ENCODE data around the gene SMIM7. TPM values are rescaled to one million over a fixed set of nuclear protein-coding genes. Genes with fewer than 3 reads are reported as not detected.

SMIM7 gene
- total RNA-seq (2021; ENCODE audit: unreplicated experiment) = 66.4 TPM
- polyA plus RNA-seq (2012) = 47.2 and 55.7 TPM in 2 replicates
- Bru-seq, nascent RNA = percentile 95 among the genes with signal in this experiment
- percentile 98 among the genes with signal in this experiment for BruChase-seq, experiment 1, labeled RNA remaining after a 6-hour chase
- percentile 98 among the genes with signal in this experiment for BruChase-seq, experiment 2, labeled RNA remaining after a 2-hour chase
- long read RNA-seq, transcript SMIM7-210 (6 exons, 1,065 nt) = minor isoform, 5 of 75 reads
- long read RNA-seq, transcript SMIM7-217 (6 exons, 1,123 nt) = minor isoform, 5 of 75 reads
- long read RNA-seq, transcript SMIM7-208 (5 exons, 2,776 nt) = major isoform, 35 of 75 reads
- long read RNA-seq, partial matches to known transcripts = 5 of 75 reads
- long read RNA-seq, other reads (novel, unspliced or antisense) = 14 of 75 reads

GRCh38 chr19:16659832-16660708 is at the start of gene SMIM7:
TSS of gene SMIM7 (minus strand) at chr19:16660144. CDS start at chr19:16660110, 34 bp downstream.
- H3K4me3 ChIP-seq (replicated peaks in 1 of 2; ENCODE audit: low read depth in 1 of 2, low read length in 2 of 2) = peak within 1 kb of the TSS; percentile 93 to 94
- intact Hi-C loops (cut with micrococcal nuclease) = no loop called here
- RAD21 ChIA-PET (ENCODE audit: low non-redundant PET in 1 of 2, low total read pairs in 2 of 2, uncharacterized antibody in 2 of 2, unreplicated experiment in 2 of 2) = no interaction called here
- peaks cover 4 to 21% of the 10 kb centered on the region in 2 experiments for H3K4me1 ChIP-seq (ENCODE audit: control insufficient read depth in 1 of 2, insufficient read depth in 2 of 2, low read length in 2 of 2)
- H3K27me3 ChIP-seq (ENCODE audit: insufficient read depth, low read length) = no peaks in the 10 kb centered on the region
- peak within 1 kb of the TSS; percentile 77 for H2AFZ ChIP-seq (ENCODE audit: low read depth, low read length, poor library complexity, severe bottlenecking)
- peaks cover 58% of the 10 kb centered on the region for H3K79me2 ChIP-seq (ENCODE audit: insufficient read depth, low read length)
- H4K20me1 ChIP-seq (ENCODE audit: insufficient read depth) = peaks cover 4% of the 10 kb centered on the region; the same call in 1 of the 2 replicates
- peak within 1 kb of the TSS; percentile 91 for H3K9ac ChIP-seq (ENCODE audit: low read length)
- peak within 1 kb of the TSS; percentile 95 for H3K27ac ChIP-seq (ENCODE audit: low read depth, low read length)
- H3K4me2 ChIP-seq (ENCODE audit: low read length) = peak within 1 kb of the TSS; percentile 99
- H3K36me3 ChIP-seq (ENCODE audit: control insufficient read depth in 1 of 2, insufficient read depth in 2 of 2, low read length in 2 of 2) = peaks cover 16 to 25% of the 10 kb centered on the region in 2 experiments; a peak in 3 of 4 replicates
- peak; percentile 96 for ATAC-seq
- POLR2A ChIA-PET = interaction anchor here (1.3 to 1.5 kb wide), 3 partner anchors 9 to 25 kb away, joined by 5 read pairs; no protein-coding TSS in a partner anchor
- CTCF ChIA-PET = interaction anchor here (1.2 kb wide), 1 partner anchor 13 kb away, joined by 3 read pairs; no protein-coding TSS in a partner anchor
- TSS peak; percentile 57 for BruUV-seq (replicated peaks)
- no peaks in the 10 kb centered on the region for H3K9me2 ChIP-seq (ENCODE audit: insufficient read depth)
- H3K9me3 ChIP-seq (ENCODE audit: control insufficient read depth in 1 of 2, insufficient read depth in 1 of 2, low read depth in 1 of 2, low read length in 2 of 2) = no peaks in the 10 kb centered on the region
- DNase-seq (ENCODE audit: low read depth, low spot score) = peak; percentile 98
- no peak for TF ChIP-seq RAD21 (IDR thresholded peaks at IDR 0.05; ENCODE audit: low read depth)
- TF ChIP-seq ELF1 (IDR thresholded peaks at IDR 0.05; ENCODE audit: borderline replicate concordance, low read depth) = no peak; the same call in 1 of the 2 replicates
- no peak for TF ChIP-seq TCF7L2 (IDR thresholded peaks at IDR 0.05; ENCODE audit: borderline replicate concordance, extremely low read depth, insufficient read depth, insufficient read length)
- peak; percentile 88 for TF ChIP-seq POLR2AphosphoS5 (IDR thresholded peaks at IDR 0.05; ENCODE audit: low read depth, low read length)
- TF ChIP-seq CEBPB (IDR thresholded peaks at IDR 0.05; ENCODE audit: low read depth) = no peak
- peak; percentile 59 for TF ChIP-seq POLR2A (IDR thresholded peaks at IDR 0.05; ENCODE audit: borderline replicate concordance, extremely low read depth, insufficient read depth, insufficient read length)
- peak; percentile 98 for TF ChIP-seq SP1 (IDR thresholded peaks at IDR 0.05; ENCODE audit: low read depth)
- TF ChIP-seq FOSL1 (IDR thresholded peaks at IDR 0.05; ENCODE audit: low read depth) = no peak
- TF ChIP-seq REST (IDR thresholded peaks at IDR 0.05; ENCODE audit: low read depth) = no peak
- TF ChIP-seq ZFX (IDR thresholded peaks at IDR 0.05) = peak; percentile 31; the same call in 1 of the 2 replicates
- TF ChIP-seq JUND (IDR thresholded peaks at IDR 0.05) = no peak
- peak; percentile 89 for TF ChIP-seq MAX (IDR thresholded peaks at IDR 0.05)
- TF ChIP-seq SIN3A (IDR thresholded peaks at IDR 0.05; ENCODE audit: low read depth) = peak; percentile 83
- TF ChIP-seq ZBTB33 (IDR thresholded peaks at IDR 0.05; ENCODE audit: extremely low read depth, insufficient replicate concordance, low read length) = peak; percentile 6
- no peak for TF ChIP-seq YY1 (IDR thresholded peaks at IDR 0.05; ENCODE audit: extremely low read depth, insufficient replicate concordance, low read depth, low read length)
- no peak for TF ChIP-seq EZH2phosphoT487 (IDR thresholded peaks at IDR 0.05; ENCODE audit: borderline replicate concordance)
